Mesodermal cell (in vitro differentiated cells): ENCODE data around the gene CA5A.
A peak's percentile ranks its signal among the peaks of the same experiment; 100 is the strongest.

Source experiments
- H3K27ac ChIP-seq: 2 replicates; pipeline ENCODE4 v1.7.0; 2013; ENCODE audit warnings: mild to moderate bottlenecking, low read depth, low read length, moderate library complexity; ENCODE audit not compliant: severe bottlenecking
- H3K36me3 ChIP-seq: 2 replicates; pipeline ENCODE4 v1.7.1; 2013; ENCODE audit warnings: mild to moderate bottlenecking, low read length, moderate library complexity; ENCODE audit not compliant: control insufficient read depth, insufficient read depth
- H3K4me1 ChIP-seq: one replicate; pipeline ENCODE4 v1.7.1; 2013; ENCODE audit warnings: mild to moderate bottlenecking, low read length; ENCODE audit not compliant: insufficient read depth, control insufficient read depth, poor library complexity, severe bottlenecking
- H3K4me3 ChIP-seq: 2 replicates; pipeline ENCODE4 v1.7.0; 2013; ENCODE audit warnings: low read length, control low read depth, mild to moderate bottlenecking; ENCODE audit not compliant: insufficient read depth, poor library complexity, severe bottlenecking; ENCODE audit errors: extremely low read depth
- H3K9me3 ChIP-seq: 2 replicates; pipeline ENCODE4 v1.7.1; 2013; ENCODE audit warnings: mild to moderate bottlenecking, low read length, moderate library complexity; ENCODE audit not compliant: control insufficient read depth
- WGBS, 2 experiments: methylation state at CpG; one replicate each; pipeline ENCODE4 v1.1.5; 2013; ENCODE audit warnings: missing lambda C conversion rate in 2 of 2; ENCODE audit not compliant: insufficient coverage in 2 of 2; 5-methylcytosine and 5-hydroxymethylcytosine counted together

The CA5A gene

GRCh38 chr16:87963400-87963799 is 27.1 kb upstream of the CA5A start:
- H3K9me3 ChIP-seq = no peaks in the 10 kb centered on the region
- H3K27ac ChIP-seq = peak overlapping the region; percentile 41

DNA sequence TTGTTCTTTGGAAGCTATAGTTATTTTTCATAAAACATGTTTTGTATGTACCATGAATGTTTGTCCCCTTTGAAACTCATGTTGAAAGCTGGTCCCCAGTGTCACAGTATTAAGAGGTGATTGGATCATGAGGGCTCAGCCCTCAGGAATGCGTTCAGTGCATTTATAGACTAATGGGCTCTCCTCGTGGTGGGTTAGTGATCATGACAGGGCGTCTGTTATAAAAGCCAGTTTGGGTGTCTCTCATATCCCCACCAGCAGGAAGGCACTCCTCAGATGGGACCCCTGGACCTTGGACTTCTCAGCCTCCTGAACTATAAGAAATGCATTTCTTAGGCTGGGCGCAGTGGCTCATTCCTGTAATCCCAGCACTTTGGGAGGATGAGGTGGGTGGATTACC is 25.3 kb upstream of the CA5A start:
- H3K9me3 ChIP-seq = no peaks in the 10 kb centered on the region
- 88 to 100% methylated on average over 1 to 4 of the region's 4 CpGs for WGBS, 2 experiments
- no peak overlapping the region for H3K4me3 ChIP-seq
- no peak overlapping the region for H3K27ac ChIP-seq
- peaks cover 9% of the 10 kb centered on the region for H3K4me1 ChIP-seq
- H3K36me3 ChIP-seq = peaks cover 14% of the 10 kb centered on the region

More at GRCh38 chr16:87963400-87963799, 27.1 kb upstream of the CA5A start:
- no peak overlapping the region for H3K4me3 ChIP-seq
- WGBS, 2 experiments = 94 to 96% methylated on average over 9 of the region's 9 CpGs
- peaks cover 9% of the 10 kb centered on the region for H3K4me1 ChIP-seq
- peaks cover 14% of the 10 kb centered on the region for H3K36me3 ChIP-seq

- 90 to 93% methylated on average over 7 of the region's 8 CpGs for WGBS, 2 experiments
- H3K4me1 ChIP-seq = peaks cover 10% of the 10 kb centered on the region
Measured at GRCh38 chr16:87960852-87961251, 24.5 kb upstream of the CA5A start.

GRCh38 chr16:87960296-87960695 is 24.0 kb upstream of the CA5A start:
- Histone ChIP-seq H3K4me1 (peaks cover 13% of the 10 kb centered on the region), H3K9me3 (no peaks in the 10 kb centered on the region), H3K36me3 (peaks cover 17% of the 10 kb centered on the region), H3K4me3 (no peak overlapping the region), H3K27ac (no peak overlapping the region)
- WGBS, 2 experiments = 97 to 98% methylated on average over 3 to 4 of the region's 5 CpGs

More at GRCh38 chr16:87960852-87961251, 24.5 kb upstream of the CA5A start:
- no peak overlapping the region for H3K4me3 ChIP-seq
- no peak overlapping the region for H3K27ac ChIP-seq
- H3K36me3 ChIP-seq = peaks cover 14% of the 10 kb centered on the region
- no peaks in the 10 kb centered on the region for H3K9me3 ChIP-seq

GRCh38 chr16:87959391-87959990 is 23.2 kb upstream of the CA5A start:
- H3K4me3 ChIP-seq = no peak overlapping the region
- WGBS, 2 experiments = 91 to 97% methylated on average over 18 to 22 of the region's 23 CpGs
- no peak overlapping the region for H3K27ac ChIP-seq
- peaks cover 24% of the 10 kb centered on the region for H3K36me3 ChIP-seq
- peaks cover 13% of the 10 kb centered on the region for H3K4me1 ChIP-seq
- no peaks in the 10 kb centered on the region for H3K9me3 ChIP-seq

DNA sequence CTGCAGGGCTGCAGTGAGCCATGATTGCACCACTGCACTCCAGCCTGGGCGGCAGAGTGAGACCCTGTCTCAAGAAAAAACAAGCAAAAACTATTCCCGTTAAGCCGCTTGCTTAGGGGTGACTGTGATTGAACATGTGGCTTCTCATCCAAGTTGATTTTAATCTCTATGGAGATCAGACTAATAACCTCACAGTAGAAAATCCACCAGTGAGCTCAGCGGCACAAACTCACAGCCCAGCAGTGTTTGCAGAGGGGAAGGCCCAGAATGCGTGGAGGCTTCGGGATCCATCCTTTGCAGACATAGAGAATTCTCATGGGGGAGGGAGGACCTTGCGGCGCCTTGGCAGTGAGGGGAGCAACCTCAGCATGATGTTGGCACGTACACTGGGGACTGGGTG is 22.3 kb upstream of the CA5A start:
- 96% methylated on average over 7 to 8 of the region's 9 CpGs for WGBS, 2 experiments
- H3K27ac ChIP-seq = no peak overlapping the region
- H3K4me3 ChIP-seq = no peak overlapping the region
- H3K4me1 ChIP-seq = peaks cover 19% of the 10 kb centered on the region
- no peaks in the 10 kb centered on the region for H3K9me3 ChIP-seq
- H3K36me3 ChIP-seq = peaks cover 29% of the 10 kb centered on the region

GRCh38 chr16:87957296-87958094 is 21.2 kb upstream of the CA5A start:
- H3K9me3 ChIP-seq = no peaks in the 10 kb centered on the region
- 97 to 98% methylated on average over 34 of the region's 34 CpGs for WGBS, 2 experiments
- peaks cover 29% of the 10 kb centered on the region for H3K36me3 ChIP-seq
- peaks cover 21% of the 10 kb centered on the region for H3K4me1 ChIP-seq
- no peak overlapping the region for H3K4me3 ChIP-seq
- no peak overlapping the region for H3K27ac ChIP-seq

DNA sequence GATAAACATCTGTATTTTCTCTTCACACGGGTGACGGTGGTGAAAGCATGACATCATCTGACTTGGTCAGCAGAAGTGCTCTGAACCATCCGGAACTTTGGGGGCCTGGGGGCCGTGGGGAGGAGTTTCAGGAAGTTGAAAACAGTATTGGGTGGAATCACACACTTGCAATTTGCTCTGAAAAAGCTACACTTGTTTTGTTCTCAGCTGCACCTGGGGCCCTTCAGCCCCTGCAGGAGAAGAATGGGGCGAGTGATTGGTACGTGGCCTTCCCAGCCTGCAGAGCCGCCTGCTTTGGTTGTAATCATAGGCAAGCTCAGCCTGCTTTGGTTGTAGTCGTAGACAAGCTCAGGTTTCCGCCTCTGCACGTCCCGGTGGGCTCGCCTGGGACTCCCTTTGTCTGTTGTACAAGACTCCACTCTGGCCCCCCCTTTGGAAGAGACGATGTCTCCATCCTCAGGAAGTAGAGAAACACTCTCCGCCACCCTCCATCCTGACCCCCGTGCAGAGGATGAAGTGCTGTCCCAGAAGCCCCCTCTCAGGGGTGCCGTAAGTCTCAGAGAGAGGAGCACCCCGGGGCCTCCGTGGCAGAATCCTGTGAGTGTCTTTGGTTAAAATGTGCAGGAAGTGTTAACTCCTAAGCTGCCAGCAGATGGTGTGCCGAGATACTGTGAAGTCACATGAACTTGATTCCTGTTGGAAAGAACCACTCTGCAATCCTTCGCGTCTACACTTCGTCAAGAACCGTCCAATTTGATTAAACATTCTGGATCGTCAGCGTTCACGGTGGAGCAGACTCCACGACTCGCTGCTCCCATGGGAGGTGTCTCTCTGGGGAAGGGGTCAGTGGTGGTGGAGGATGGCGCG is 20.3 kb upstream of the CA5A start:
- no peak overlapping the region for H3K4me3 ChIP-seq
- WGBS, 2 experiments = 84 to 90% methylated on average over 27 of the region's 30 CpGs
- no peaks in the 10 kb centered on the region for H3K9me3 ChIP-seq
- H3K4me1 ChIP-seq = peaks cover 24% of the 10 kb centered on the region
- H3K27ac ChIP-seq = peak overlapping the region; percentile 83
- H3K36me3 ChIP-seq = peaks cover 29% of the 10 kb centered on the region

DNA sequence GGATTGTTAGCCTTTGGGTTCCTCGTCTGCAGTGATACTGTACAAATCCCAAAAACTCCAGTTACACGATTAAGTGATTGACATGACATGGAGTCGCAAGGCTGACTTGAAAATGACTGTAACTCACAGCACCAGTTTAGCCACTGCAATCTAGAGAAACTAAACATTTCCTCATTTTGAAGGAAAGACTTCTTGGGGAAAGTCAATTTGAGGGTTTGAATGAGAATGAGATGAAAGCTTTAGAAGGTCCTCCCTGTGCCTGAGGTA is 19.7 kb upstream of the CA5A start:
- Histone ChIP-seq H3K27ac (peak overlapping the region; percentile 83), H3K9me3 (no peaks in the 10 kb centered on the region), H3K4me3 (no peak overlapping the region), H3K4me1 (peaks cover 24% of the 10 kb centered on the region), H3K36me3 (peaks cover 29% of the 10 kb centered on the region)
- WGBS, 2 experiments = 100% methylated on average over 3 of the region's 3 CpGs; no CpG with 5 or more reads in 1 of the 2 experiments

DNA sequence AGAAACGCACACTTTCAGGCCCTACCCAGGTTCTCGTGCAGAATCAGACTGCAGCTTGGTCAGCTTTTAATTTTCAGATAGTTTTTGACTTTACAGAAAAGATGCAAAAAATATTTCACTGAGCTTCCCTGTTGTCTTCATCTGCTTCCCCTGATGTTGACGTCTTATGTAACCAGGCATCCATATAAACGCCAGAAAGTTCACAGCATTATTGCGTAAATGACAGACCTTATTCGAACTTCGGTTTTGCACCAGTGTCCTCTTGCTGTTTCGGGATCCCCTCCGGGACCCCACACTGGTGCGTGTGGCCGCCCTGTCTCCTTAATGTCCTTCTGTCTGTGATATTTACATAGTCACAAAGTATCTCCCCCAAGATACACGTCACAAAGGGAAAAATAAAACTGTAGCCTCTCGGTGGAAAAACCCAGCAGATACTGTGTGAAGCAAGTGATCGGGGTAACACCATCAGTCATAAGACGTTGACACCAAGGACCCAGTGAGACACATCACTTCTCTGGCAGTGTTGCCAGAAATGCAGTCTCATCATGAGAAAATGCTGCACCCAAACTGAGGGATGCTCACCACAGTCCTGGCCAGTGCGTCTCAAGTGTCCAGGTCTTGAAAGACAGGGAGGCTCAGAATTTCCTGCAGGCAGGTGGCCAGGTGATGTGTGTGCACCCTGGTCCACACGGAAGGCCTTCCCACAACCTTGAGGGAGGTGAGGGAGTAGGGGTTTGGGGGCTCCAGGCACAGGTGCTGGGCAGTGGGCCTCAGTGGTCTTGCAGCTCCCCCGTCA is 19.2 kb upstream of the CA5A start:
- H3K4me3 ChIP-seq = no peak overlapping the region
- H3K9me3 ChIP-seq = no peaks in the 10 kb centered on the region
- WGBS, 2 experiments = 95 to 98% methylated on average over 14 to 17 of the region's 18 CpGs
- peaks cover 24% of the 10 kb centered on the region for H3K4me1 ChIP-seq
- peak overlapping the region; percentile 83 for H3K27ac ChIP-seq
- H3K36me3 ChIP-seq = peaks cover 24% of the 10 kb centered on the region
